GM21423 (cell line): ENCODE measurements around the gene GOLGA6C.
"Not testable (repeated sequence)": the region's sequence is repeated elsewhere in the genome, so short reads cannot be mapped to it uniquely, and the experiment has no call there.

Experiments
- ATAC-seq: cut with Tn5 transposase; IDR thresholded peaks from one replicate; pipeline ENCODE4 v1.9.1; 2021; ENCODE audit warnings: mild to moderate bottlenecking, moderate library complexity; ENCODE audit not compliant: unreplicated experiment

Gene GOLGA6C

GRCh38 chr15:75258034-75258433 is at the start of gene GOLGA6C:
Gene GOLGA6C (plus strand): TSS chr15:75258334. CDS start chr15:75258599, 265 bp downstream.
- not testable (repeated sequence) for ATAC-seq

GRCh38 chr15:75208501-75209288 is 49.4 kb upstream of the GOLGA6C start:
- no peak for ATAC-seq

GRCh38 chr15:75209289-75209676 is 48.9 kb upstream of the GOLGA6C start:
- no peak for ATAC-seq

- ATAC-seq, result no peak
Observed at GRCh38 chr15:75210811-75211230, 47.3 kb upstream of the GOLGA6C start.

GRCh38 chr15:75211436-75212199 is 46.5 kb upstream of the GOLGA6C start:
- no peak for ATAC-seq

- ATAC-seq, result no peak
Observed at GRCh38 chr15:75212200-75212858, 45.8 kb upstream of the GOLGA6C start.

- no peak for ATAC-seq
Observed at GRCh38 chr15:75213212-75213767, 44.8 kb upstream of the GOLGA6C start.

- ATAC-seq, result no peak
Observed at GRCh38 chr15:75213768-75214221, 44.3 kb upstream of the GOLGA6C start.

GRCh38 chr15:75214293-75215096 is 43.6 kb upstream of the GOLGA6C start:
- ATAC-seq, result no peak

- ATAC-seq, result no peak
Observed at GRCh38 chr15:75215107-75216004, 42.8 kb upstream of the GOLGA6C start.

- ATAC-seq, result no peak
Observed at GRCh38 chr15:75217012-75217411, 41.1 kb upstream of the GOLGA6C start.

GRCh38 chr15:75217574-75217973 is 40.6 kb upstream of the GOLGA6C start:
- not testable (repeated sequence) for ATAC-seq

- ATAC-seq, result not testable (repeated sequence)
Observed at GRCh38 chr15:75219507-75219929, 38.6 kb upstream of the GOLGA6C start.

- no peak for ATAC-seq
Observed at GRCh38 chr15:75223688-75224087, 34.4 kb upstream of the GOLGA6C start.

- ATAC-seq, result no peak
Observed at GRCh38 chr15:75224281-75224680, 33.9 kb upstream of the GOLGA6C start.

- ATAC-seq, result not testable (repeated sequence)
Observed at GRCh38 chr15:75225102-75225836, 32.9 kb upstream of the GOLGA6C start.

GRCh38 chr15:75225951-75226732 is 32.0 kb upstream of the GOLGA6C start:
- ATAC-seq, result no peak

GRCh38 chr15:75227112-75227511 is 31.0 kb upstream of the GOLGA6C start:
- not testable (repeated sequence) for ATAC-seq
